ENCODE results near the gene S1PR2.
"Not testable (repeated sequence)": the region's sequence is repeated elsewhere in the genome, so short reads cannot be mapped to it uniquely, and the experiment has no call there.

Gene S1PR2

DNA sequence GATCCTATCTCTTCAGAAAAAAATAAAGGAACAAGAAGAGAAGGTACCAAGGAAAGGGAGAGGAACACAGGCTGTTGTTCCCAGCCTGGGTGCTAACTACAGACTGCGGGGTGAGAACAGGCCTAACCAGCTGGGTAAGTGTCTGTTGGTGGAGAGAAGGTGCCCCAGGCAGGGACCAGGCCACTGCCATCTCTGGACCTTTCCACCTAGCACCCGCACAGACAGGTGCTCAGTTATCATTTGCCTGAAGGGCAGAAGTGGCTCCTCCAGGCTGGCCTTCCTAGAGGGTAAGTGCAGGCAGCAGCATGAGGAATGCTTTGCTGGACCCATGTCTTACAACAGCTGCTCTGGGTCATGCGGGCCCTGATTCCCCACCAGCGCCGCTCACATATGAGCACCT lies 46.5 kb downstream of the S1PR2 start:
- DNase-seq = no peak

GRCh38 chr19:10183926-10184325 lies 47.2 kb downstream of the S1PR2 start:
- no peak for DNase-seq

GRCh38 chr19:10182847-10183246 lies 48.3 kb downstream of the S1PR2 start:
- DNase-seq = no peak

DNA sequence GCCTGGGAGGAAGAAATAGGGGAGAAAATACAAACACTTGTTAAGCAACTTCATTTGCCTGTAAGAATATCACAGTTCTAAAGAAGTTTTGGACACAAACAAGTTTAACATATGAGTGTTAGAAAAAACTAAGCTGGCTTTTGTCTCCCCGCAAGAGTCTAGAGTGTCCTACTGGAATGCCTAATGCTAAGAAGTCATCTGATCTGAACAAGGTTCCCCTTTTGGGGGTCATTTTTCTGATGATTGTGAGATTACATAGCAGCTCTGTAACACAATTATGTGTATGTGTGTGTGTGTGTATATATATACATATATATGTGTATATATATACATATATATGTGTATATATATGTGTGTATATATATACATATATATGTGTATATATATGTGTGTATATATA lies 49.1 kb downstream of the S1PR2 start:
- DNase-seq = no peak

- DNase-seq = no peak
These were observed 50.7 kb downstream of the S1PR2 start for GRCh38 chr19:10180459-10180858.

DNA sequence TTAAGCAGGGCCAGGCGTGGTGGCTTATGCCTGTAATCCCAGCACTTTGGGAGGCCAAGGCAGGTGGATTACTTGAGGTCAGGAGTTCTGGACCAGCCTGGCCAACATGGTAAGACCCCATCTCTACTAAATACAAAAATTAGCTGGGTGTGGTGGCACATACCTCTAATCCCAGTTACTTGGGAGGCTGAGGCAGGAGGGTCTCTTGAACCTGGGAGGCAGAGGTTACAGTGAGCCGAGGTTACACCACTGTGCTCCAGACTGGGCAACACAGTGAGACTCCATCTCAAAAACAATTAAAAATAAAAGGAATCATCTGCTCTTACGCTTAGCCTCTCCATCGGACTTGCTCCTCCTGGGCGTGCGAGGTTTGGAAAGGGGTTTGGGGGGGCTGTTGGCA lies 51.1 kb downstream of the S1PR2 start:
- DNase-seq = not testable (repeated sequence)

- no peak for DNase-seq
These were observed 57.6 kb downstream of the S1PR2 start for GRCh38 chr19:10173527-10173926.
